Naive thymus-derived CD8-positive, alpha-beta T cell (primary cell): Measurements from ENCODE around the gene WFDC6. TPM values are rescaled to one million over a fixed set of nuclear protein-coding genes. Genes with fewer than 3 reads are reported as not detected.

Experiments
- ATAC-seq, 2 donors: fragments of 150-1000 bp; cut with Tn5 transposase in 1 of 2; sonication (Bioruptor Pico), chemical (Tn5 transposase) in 1 of 2; 1 replicate in 1 of 2; 2 replicates in 1 of 2; pipeline ENCODE4 v1.10.0; 2021; ENCODE audit warnings: mild to moderate bottlenecking in 2 of 2, moderate library complexity in 2 of 2
- POLR2A ChIA-PET: fragments of 350-600 bp; sonication (Branson Sonifier 250); formaldehyde crosslinking; loops from one replicate; lab custom pipeline; 2021; ENCODE audit warnings: antibody characterized with exemption; lab: Charles Lee
- DNase-seq, 10 donors: peaks; one replicate each; pipeline versions ENCODE4 v3.0.0 to v3.0.0-alpha.2; 2020 to 2022
- H3K27ac Mint-ChIP-seq, 10 donors: one replicate each; pipeline ENCODE4 v1.8.0; 2020 to 2022; ENCODE audit warnings: mild to moderate bottlenecking in 10 of 10, mixed read lengths in 10 of 10, moderate library complexity in 4 of 10, inconsistent platforms in 1 of 10
- H3K27me3 Mint-ChIP-seq, 5 donors: one replicate each; pipeline ENCODE4 v1.8.0; 2021 to 2022; ENCODE audit warnings: mixed read lengths in 5 of 5
- H3K36me3 Mint-ChIP-seq, 3 donors: one replicate each; pipeline ENCODE4 v1.8.0; 2020 to 2022; ENCODE audit warnings: mixed read lengths in 3 of 3, mild to moderate bottlenecking in 2 of 3, inconsistent platforms in 1 of 3
- H3K4me1 Mint-ChIP-seq, 4 donors: one replicate each; pipeline ENCODE4 v1.8.0; 2021 to 2022; ENCODE audit warnings: mixed read lengths in 4 of 4
- H3K4me3 Mint-ChIP-seq, 10 donors: one replicate each; pipeline ENCODE4 v1.8.0; 2020 to 2022; ENCODE audit warnings: mild to moderate bottlenecking in 10 of 10, mixed read lengths in 10 of 10, moderate library complexity in 6 of 10, inconsistent platforms in 1 of 10
- H3K9me3 Mint-ChIP-seq, 9 donors: one replicate each; pipeline ENCODE4 v1.8.0; 2020 to 2022; ENCODE audit warnings: mixed read lengths in 9 of 9, mild to moderate bottlenecking in 3 of 9, inconsistent platforms in 1 of 9, moderate library complexity in 1 of 9
- polyA plus RNA-seq, 3 donors: library from polyadenylated mRNA; unstranded; fragments of 300-500 nt; fragmentation: Illumina TruSeq; gene quantifications; one replicate each; pipeline ENCODE4 v1.2.3, GENCODE V29; 2021
- total RNA-seq, 8 experiments: library from RNA in 2 of 8; stranded (reverse) in 2 of 8; gene quantifications; one replicate each; pipeline ENCODE4 v1.2.3 and lab custom pipeline; 2021 to 2026

The WFDC6 gene
- total and polyA plus RNA-seq, 5 experiments from 2014 or later = not detected

DNA sequence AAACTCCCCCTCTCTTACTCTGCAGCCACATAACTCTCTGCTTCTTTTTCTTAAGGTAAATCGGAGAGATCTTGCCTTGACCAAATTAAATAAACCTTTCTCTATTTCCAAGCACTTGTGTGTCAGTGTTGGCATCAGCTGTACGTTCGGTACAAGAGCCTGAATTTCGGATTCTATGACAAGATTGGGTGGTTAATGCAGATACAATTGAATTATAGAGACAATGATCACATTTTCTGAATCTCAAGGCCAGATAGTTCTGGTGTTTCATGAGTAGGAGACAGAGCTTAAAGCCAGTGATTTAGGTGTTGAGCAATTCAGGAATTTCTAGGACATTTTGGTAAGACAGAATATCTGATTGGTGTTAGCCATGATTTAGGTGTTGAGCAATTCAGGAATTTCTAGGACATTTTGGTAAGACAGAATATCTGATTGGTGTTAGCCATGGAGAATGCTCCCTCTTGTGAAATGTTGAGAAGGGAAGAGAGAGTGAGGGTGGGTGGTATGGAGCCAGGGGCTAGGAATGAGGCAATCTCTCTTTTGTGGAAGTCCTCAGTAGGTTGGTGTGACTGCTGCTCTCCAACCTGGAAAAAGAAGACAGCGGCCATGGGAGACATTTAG lies 28.9 kb downstream of the WFDC6 start:
- ATAC-seq (no peak), DNase-seq (no peak)
- H3K4me3 Mint-ChIP-seq = no peak overlapping the region
- POLR2A ChIA-PET = no interaction called here
- H3K4me1 Mint-ChIP-seq = no peaks in the 10 kb centered on the region
- H3K27ac Mint-ChIP-seq = no peak overlapping the region
- no peaks in the 10 kb centered on the region for H3K9me3 Mint-ChIP-seq
- H3K36me3 Mint-ChIP-seq = peaks cover 0 to 5% (median 0%) of the 10 kb centered on the region in 3 donors
- H3K27me3 Mint-ChIP-seq = peaks cover 19 to 66% (median 19%) of the 10 kb centered on the region in 5 donors

DNA sequence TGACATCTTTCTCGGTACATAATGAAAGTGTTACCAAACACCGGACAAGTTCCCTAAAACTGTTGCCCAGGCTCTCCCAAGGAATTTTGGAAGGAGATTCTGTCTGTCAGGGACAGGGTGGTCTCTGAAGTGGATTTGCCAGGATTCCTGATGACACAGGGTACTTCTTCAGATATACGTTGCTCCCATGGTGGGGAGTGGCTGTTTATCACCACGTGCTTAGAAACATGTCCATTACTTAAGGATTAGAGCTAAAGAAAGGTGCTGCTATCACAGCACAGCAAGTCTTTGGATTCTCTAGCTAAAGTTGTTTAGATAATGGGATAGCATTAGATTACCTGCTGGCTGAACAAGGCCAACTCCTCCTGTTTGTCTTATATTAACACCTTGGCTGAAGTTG lies 30.2 kb downstream of the WFDC6 start:
- DNase-seq = no peak
- ATAC-seq = no peak
- Mint-ChIP-seq H3K36me3 (peaks cover 0 to 5% (median 0%) of the 10 kb centered on the region in 3 donors), H3K27me3 (peaks cover 17 to 66% (median 23%) of the 10 kb centered on the region in 5 donors), H3K4me1 (no peaks in the 10 kb centered on the region), H3K9me3 (no peaks in the 10 kb centered on the region), H3K4me3 (no peak overlapping the region), H3K27ac (no peak overlapping the region)
- POLR2A ChIA-PET = no interaction called here

DNA sequence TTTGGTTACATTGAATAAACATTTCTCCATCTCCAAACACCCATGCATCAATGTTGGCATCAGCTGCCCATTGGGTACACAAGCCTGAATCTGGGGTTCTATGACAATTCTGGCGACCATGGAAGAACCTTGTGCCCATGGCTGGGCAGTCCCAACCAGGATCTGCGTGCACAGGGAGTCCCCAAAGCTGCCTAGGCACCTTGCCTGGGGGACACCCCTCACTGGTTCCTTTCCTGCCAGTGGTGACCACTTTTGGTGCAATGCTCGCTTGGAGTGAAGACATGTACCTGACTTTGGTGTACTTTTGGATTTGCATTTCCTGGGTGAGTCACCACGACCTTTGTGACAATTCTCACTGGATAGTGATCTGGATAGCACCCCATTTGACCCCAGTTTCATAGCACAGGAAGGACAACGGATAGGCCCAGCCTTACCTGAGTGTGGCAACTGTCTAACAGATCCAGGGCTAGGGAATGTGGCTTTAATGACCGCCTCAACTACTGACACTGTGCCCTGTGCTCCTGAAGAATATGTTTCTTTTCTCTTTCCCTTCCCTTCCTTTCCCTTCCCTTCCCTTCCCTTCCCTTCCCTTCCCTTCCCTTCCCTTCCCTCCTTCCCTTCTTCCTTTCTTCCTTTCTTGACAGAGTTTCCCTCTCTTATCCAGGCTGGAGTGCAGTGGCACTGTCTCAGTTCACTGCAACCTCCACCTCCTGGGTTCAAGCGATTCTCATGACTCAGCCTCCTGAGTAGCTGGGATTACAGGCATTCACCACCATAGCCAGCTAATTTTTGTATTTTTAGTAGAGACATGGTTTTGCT lies 31.0 kb downstream of the WFDC6 start:
- POLR2A ChIA-PET = no interaction called here
- H3K27ac Mint-ChIP-seq = no peak overlapping the region
- no peaks in the 10 kb centered on the region for H3K4me1 Mint-ChIP-seq
- DNase-seq (no peak), ATAC-seq (no peak)
- peaks cover 21 to 72% (median 26%) of the 10 kb centered on the region in 5 donors for H3K27me3 Mint-ChIP-seq
- no peaks in the 10 kb centered on the region for H3K9me3 Mint-ChIP-seq
- H3K36me3 Mint-ChIP-seq = peaks cover 0 to 5% (median 0%) of the 10 kb centered on the region in 3 donors
- H3K4me3 Mint-ChIP-seq = no peak overlapping the region

DNA sequence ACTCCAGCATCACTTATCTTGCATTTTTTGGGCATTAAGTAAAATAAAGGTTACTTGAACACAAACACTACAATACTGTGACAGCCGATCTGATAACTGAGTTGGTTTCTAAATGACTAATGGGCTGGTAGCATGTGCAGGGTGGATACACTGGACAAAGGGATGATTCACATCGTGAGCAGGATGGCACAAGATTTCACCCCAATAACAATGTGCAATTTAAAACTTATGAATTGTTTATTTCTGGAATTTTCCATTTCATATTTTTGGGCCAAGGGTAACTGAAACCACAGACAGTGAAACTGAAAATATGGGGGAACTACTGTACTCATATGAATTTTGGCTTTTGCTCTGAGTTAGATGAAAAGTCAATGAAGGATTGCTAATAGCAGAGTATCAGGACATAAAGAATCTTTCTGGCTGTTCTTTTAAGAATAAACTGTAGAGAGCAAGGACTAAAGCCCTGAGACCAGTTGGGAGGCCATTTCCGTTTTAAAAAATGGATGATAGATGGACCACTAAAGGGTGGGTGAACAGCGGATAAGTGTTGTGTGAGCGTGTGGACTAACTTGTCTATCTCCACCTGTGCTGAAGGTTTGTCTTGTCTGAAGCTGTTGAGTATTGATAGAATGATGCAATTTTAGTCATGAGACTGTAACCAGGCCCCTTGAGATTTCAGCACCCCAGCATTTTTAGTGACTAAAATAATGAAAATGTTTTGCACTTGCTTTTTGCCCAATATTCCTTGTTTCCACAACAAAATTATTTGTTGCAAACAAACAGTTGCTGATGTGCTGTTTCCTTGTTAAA lies 32.1 kb downstream of the WFDC6 start:
- Mint-ChIP-seq H3K36me3 (peaks cover 0 to 2% (median 0%) of the 10 kb centered on the region in 3 donors), H3K4me1 (no peaks in the 10 kb centered on the region), H3K9me3 (no peaks in the 10 kb centered on the region), H3K27me3 (peaks cover 22 to 73% (median 25%) of the 10 kb centered on the region in 5 donors), H3K4me3 (no peak overlapping the region), H3K27ac (no peak overlapping the region)
- ATAC-seq (no peak), DNase-seq (no peak)
- POLR2A ChIA-PET = no interaction called here

DNA sequence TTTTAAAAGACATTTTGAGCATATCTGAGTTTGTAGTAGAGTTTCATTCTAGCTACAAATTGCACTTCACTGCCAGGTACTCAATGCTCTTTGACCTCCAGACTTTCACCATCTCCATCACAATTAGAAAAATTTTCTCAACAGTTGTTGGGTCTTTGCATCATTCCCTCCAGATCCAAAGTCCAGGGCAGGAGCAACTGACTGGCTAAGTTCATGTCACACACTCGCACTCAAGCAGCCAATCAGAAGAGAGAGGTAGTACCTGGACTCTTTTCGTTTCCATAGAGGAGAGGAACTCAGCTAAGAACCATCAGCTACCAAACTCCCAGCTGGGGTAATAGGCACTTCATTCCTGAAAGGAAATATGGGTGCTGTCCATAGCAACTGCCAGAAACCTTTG lies 32.9 kb downstream of the WFDC6 start:
- DNase-seq = no peak
- no peak overlapping the region for H3K4me3 Mint-ChIP-seq
- H3K27ac Mint-ChIP-seq = no peak overlapping the region
- H3K36me3 Mint-ChIP-seq = no peaks in the 10 kb centered on the region
- no peaks in the 10 kb centered on the region for H3K9me3 Mint-ChIP-seq
- ATAC-seq = no peak
- no peaks in the 10 kb centered on the region for H3K4me1 Mint-ChIP-seq
- POLR2A ChIA-PET = no interaction called here
- peaks cover 23 to 71% (median 27%) of the 10 kb centered on the region in 5 donors for H3K27me3 Mint-ChIP-seq

DNA sequence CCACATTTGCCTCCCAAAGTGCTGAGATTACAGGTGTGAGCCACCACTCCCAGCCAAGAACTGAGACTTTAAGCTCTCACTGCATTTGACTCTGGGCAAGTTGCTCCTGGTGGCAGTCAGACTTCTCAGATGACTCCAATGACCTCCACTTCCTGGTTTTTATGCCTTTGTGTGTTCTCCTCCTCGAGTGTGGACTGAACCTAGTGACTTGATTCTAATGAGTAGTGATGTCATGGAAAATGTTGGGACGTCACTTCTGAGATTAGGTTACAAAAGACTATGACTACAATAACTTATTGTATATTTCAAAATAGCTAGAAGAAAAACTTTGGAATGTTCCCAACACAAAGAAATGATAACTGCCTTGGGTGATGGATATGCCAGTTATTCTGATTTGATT lies 35.9 kb downstream of the WFDC6 start:
- no peaks in the 10 kb centered on the region for H3K36me3 Mint-ChIP-seq
- H3K27me3 Mint-ChIP-seq = peaks cover 28 to 75% (median 36%) of the 10 kb centered on the region in 5 donors
- no peak overlapping the region for H3K4me3 Mint-ChIP-seq
- no peak for DNase-seq
- H3K27ac Mint-ChIP-seq = no peak overlapping the region
- POLR2A ChIA-PET = no interaction called here
- H3K9me3 Mint-ChIP-seq = no peaks in the 10 kb centered on the region
- no peak for ATAC-seq
- H3K4me1 Mint-ChIP-seq = no peaks in the 10 kb centered on the region

DNA sequence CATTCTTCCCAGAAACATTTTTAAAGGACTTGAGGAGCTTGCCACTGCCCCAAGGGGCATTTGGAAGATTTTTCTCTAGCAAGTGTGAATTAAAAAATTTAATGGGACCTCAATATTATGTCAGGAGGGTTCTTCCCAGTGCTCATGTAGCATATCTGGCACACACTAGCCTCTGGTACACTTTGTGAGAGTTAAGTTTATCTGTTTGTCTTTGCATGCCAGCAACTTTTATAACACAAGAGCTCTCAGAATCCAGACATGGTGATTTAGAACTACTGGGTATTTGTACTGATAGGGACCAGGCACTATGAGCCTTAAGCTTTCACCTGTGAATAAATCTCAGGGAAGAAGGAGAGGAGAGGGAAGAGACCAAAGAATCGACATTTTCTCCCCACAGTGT lies 36.7 kb downstream of the WFDC6 start:
- POLR2A ChIA-PET = no interaction called here
- H3K27ac Mint-ChIP-seq = no peak overlapping the region
- DNase-seq = no peak
- H3K36me3 Mint-ChIP-seq = no peaks in the 10 kb centered on the region
- H3K27me3 Mint-ChIP-seq = peaks cover 28 to 66% (median 35%) of the 10 kb centered on the region in 5 donors
- ATAC-seq = no peak
- H3K4me1 Mint-ChIP-seq = no peaks in the 10 kb centered on the region
- no peak overlapping the region for H3K4me3 Mint-ChIP-seq
- H3K9me3 Mint-ChIP-seq = no peaks in the 10 kb centered on the region

DNA sequence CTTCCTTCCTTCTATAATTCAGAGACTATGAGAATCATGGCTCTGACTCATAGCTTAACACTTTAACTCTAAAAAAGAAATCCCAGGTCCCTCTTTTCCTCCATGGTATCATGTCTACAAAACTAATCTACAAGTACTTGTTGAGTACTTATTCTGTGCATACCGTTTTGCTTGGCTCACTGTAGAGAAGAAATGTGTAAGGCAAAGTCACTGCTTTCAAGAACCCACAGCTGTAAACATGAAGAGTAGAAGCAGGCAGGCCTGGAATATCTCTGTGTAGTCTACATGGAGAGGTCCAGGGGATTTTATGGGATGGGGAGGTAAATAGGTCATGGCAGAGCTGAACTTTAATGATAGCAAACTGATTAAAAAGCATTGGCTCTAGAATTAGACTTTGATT lies 37.7 kb downstream of the WFDC6 start:
- Mint-ChIP-seq H3K9me3 (no peaks in the 10 kb centered on the region), H3K27ac (no peak overlapping the region), H3K27me3 (peaks cover 27 to 57% (median 40%) of the 10 kb centered on the region in 5 donors), H3K36me3 (no peaks in the 10 kb centered on the region), H3K4me3 (no peak overlapping the region), H3K4me1 (no peaks in the 10 kb centered on the region)
- POLR2A ChIA-PET = no interaction called here
- DNase-seq = no peak
- no peak for ATAC-seq

DNA sequence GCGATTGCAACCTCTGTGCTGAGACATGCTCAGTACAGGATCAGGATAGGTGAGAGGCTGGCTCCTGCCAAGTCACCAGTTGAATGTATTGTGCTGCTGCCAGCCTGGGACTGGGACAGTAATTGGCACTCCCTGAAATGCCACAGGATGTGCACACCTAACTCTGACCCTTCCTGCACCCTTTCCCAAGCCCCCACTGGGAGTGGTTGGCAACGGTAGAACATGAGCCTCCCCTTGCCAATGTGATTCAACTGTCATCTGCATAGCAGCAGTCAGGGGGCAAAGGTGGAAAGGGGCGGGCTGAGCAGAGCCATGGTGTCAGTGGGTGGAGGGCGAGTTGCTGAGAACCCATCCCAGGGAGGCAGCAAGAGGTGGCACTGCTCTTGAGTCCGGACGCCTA lies 39.3 kb downstream of the WFDC6 start:
- POLR2A ChIA-PET = no interaction called here
- no peaks in the 10 kb centered on the region for H3K36me3 Mint-ChIP-seq
- ATAC-seq (no peak), DNase-seq (no peak)
- no peaks in the 10 kb centered on the region for H3K9me3 Mint-ChIP-seq
- H3K4me3 Mint-ChIP-seq = no peak overlapping the region
- no peaks in the 10 kb centered on the region for H3K4me1 Mint-ChIP-seq
- H3K27me3 Mint-ChIP-seq = peaks cover 23 to 48% (median 34%) of the 10 kb centered on the region in 5 donors
- no peak overlapping the region for H3K27ac Mint-ChIP-seq

DNA sequence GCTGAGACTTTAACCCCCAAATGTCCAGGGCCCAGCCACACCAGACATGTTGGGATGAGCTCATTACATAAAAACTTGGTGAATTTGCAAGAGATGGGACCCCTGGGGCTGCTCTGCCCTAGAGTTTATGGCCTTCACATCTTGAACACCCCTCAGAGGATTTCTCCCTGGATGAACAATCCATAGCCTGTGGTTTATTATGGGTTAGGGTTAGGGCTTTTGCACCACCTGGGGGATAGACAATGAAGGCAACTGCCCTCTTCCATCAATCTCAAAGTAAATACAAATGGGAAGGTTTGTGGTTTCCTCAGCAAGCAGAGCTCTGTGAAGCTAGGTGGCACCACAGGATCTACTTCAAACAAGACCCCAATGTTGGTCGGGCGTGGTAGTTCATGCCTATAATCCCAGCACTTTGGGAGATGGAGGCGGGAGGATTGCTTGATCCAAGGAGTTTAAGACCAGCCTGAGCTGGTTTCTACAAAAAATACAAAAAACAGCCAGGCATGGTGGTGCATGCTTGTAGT lies 41.2 kb downstream of the WFDC6 start:
- Mint-ChIP-seq H3K9me3 (no peaks in the 10 kb centered on the region), H3K27ac (no peak overlapping the region), H3K27me3 (peaks cover 18 to 41% (median 29%) of the 10 kb centered on the region in 5 donors), H3K36me3 (no peaks in the 10 kb centered on the region), H3K4me3 (no peak overlapping the region), H3K4me1 (no peaks in the 10 kb centered on the region)
- POLR2A ChIA-PET = interaction anchor here (0.5 kb wide), 1 partner anchor 133 kb away, joined by 3 read pairs; no protein-coding TSS in a partner anchor
- ATAC-seq (no peak), DNase-seq (no peak)

DNA sequence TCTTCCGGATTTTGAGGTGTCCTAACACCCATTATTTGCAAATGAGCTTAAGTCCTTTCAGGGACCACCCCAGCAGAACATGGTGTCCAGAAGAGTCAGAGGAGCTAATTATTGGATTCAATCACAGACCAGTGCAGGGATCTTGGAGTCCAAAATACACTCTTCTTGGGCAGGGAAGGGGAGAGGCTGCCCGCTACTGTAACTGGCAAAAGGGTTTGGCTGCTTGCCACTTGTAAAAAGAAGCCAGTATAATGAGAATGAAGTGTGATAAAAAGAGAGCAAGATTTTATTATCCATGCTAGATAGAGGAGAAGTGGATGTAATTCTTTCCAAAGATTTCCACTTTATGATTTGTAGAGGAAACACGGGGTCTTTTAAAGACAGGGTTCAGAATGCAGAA lies 43.1 kb downstream of the WFDC6 start:
- Mint-ChIP-seq H3K27me3 (peaks cover 16 to 45% (median 30%) of the 10 kb centered on the region in 5 donors), H3K4me3 (no peak overlapping the region), H3K9me3 (no peaks in the 10 kb centered on the region), H3K36me3 (no peaks in the 10 kb centered on the region), H3K4me1 (no peaks in the 10 kb centered on the region), H3K27ac (no peak overlapping the region)
- DNase-seq (no peak), ATAC-seq (no peak)
- POLR2A ChIA-PET = no interaction called here

DNA sequence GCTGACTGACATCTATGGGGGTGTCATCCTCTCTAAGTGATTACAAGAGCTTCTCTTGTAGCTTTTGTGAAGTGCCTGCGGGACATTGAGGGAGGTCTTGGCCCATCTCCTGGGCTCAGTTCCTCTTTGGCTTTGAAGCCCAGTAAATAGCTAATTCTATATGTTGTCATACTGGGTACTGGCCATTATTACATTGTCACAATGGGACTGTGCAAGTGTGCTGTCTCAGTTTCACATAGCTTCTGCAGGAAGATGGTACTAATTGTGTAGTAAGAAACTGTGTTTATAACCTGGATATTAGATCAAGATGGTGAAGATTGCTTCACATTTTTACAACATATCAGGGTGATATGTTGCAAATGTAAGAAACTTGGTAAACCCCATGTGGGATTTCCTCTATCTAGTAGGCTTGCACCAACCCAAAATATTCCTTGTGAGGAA lies 43.8 kb downstream of the WFDC6 start:
- Mint-ChIP-seq H3K9me3 (no peaks in the 10 kb centered on the region), H3K4me1 (no peaks in the 10 kb centered on the region), H3K4me3 (no peak overlapping the region), H3K27ac (no peak overlapping the region), H3K36me3 (no peaks in the 10 kb centered on the region), H3K27me3 (peaks cover 13 to 40% (median 27%) of the 10 kb centered on the region in 5 donors)
- DNase-seq = no peak
- no peak for ATAC-seq
- POLR2A ChIA-PET = no interaction called here
